Activated naive CD4-positive, alpha-beta T cell treated with anti-CD3 and anti-CD28 coated beads, Interleukin-2, amount 50 U/mL, for 16 hours (primary cell): ENCODE results near the gene PUS7.
"Not testable (repeated sequence)": the region's sequence is repeated elsewhere in the genome, so short reads cannot be mapped to it uniquely, and the experiment has no call there.

Source experiments
- DNase-seq: peaks from one replicate; pipeline ENCODE4 v3.0.0-alpha.2; 2020

Gene PUS7

GRCh38 chr7:105496521-105496920 lies 25.6 kb downstream of the PUS7 start:
- DNase-seq: no peak

GRCh38 chr7:105493923-105494315 lies 28.2 kb downstream of the PUS7 start:
- no peak for DNase-seq

- DNase-seq: no peak
Measured at GRCh38 chr7:105493196-105493922, 28.7 kb downstream of the PUS7 start.

- DNase-seq: no peak
Measured at GRCh38 chr7:105489409-105489808, 32.7 kb downstream of the PUS7 start.

- no peak for DNase-seq
Measured at GRCh38 chr7:105487579-105488571, 34.2 kb downstream of the PUS7 start.

- DNase-seq: no peak
Measured at GRCh38 chr7:105480931-105481330, 41.1 kb downstream of the PUS7 start.

- DNase-seq: no peak
Measured at GRCh38 chr7:105478606-105479005, 43.5 kb downstream of the PUS7 start.

GRCh38 chr7:105477908-105478307 lies 44.2 kb downstream of the PUS7 start:
- DNase-seq: no peak

- no peak for DNase-seq
Measured at GRCh38 chr7:105474045-105474444, 48.0 kb downstream of the PUS7 start.

GRCh38 chr7:105473163-105473562 lies 48.9 kb downstream of the PUS7 start:
- no peak for DNase-seq

- DNase-seq: no peak
Measured at GRCh38 chr7:105470846-105471245, 51.2 kb downstream of the PUS7 start.

GRCh38 chr7:105470090-105470489 lies 52.0 kb downstream of the PUS7 start:
- no peak for DNase-seq

GRCh38 chr7:105462765-105463420 lies 59.2 kb downstream of the PUS7 start:
- DNase-seq: no peak

- DNase-seq: no peak
Measured at GRCh38 chr7:105461518-105461917, 60.6 kb downstream of the PUS7 start.

- DNase-seq: no peak
Measured at GRCh38 chr7:105457619-105458225, 64.3 kb downstream of the PUS7 start.

GRCh38 chr7:105454921-105455320 lies 67.2 kb downstream of the PUS7 start:
- no peak for DNase-seq

GRCh38 chr7:105454095-105454747 lies 67.8 kb downstream of the PUS7 start:
- DNase-seq: no peak

- DNase-seq: no peak
Measured at GRCh38 chr7:105452085-105452484, 70.0 kb downstream of the PUS7 start.

GRCh38 chr7:105450870-105451269 lies 71.2 kb downstream of the PUS7 start:
- DNase-seq: not testable (repeated sequence)

GRCh38 chr7:105450177-105450861 lies 71.8 kb downstream of the PUS7 start:
- DNase-seq: no peak

GRCh38 chr7:105448181-105448580 lies 73.9 kb downstream of the PUS7 start:
- no peak for DNase-seq
